HUES6 (cell line): Measurements from ENCODE around the gene PLS1.

Source experiments
- H3K27ac ChIP-seq: 2 replicates; pipeline ENCODE4 v1.7.0; 2013; ENCODE audit warnings: low read depth, mild to moderate bottlenecking, low read length, inconsistent platforms
- H3K27me3 ChIP-seq: 2 replicates; pipeline ENCODE4 v1.6.1; 2013; ENCODE audit warnings: low read length; ENCODE audit not compliant: control insufficient read depth, insufficient read depth
- H3K36me3 ChIP-seq: 2 replicates; pipeline ENCODE4 v1.6.1; 2013; ENCODE audit warnings: low read length; ENCODE audit not compliant: control insufficient read depth, insufficient read depth
- H3K4me1 ChIP-seq: 2 replicates; pipeline ENCODE4 v1.6.1; 2013; ENCODE audit warnings: low read length; ENCODE audit not compliant: control insufficient read depth, insufficient read depth
- H3K4me3 ChIP-seq: 2 replicates; pipeline ENCODE4 v1.5.1; 2013; ENCODE audit warnings: low read depth, low read length
- H3K9ac ChIP-seq: one replicate; pipeline ENCODE4 v1.6.1; 2013; ENCODE audit warnings: mild to moderate bottlenecking, low read length
- H3K9me3 ChIP-seq: 2 replicates; pipeline ENCODE4 v1.6.1; 2013; ENCODE audit warnings: low read depth, low read length; ENCODE audit not compliant: control insufficient read depth, insufficient read depth

Gene PLS1

GRCh38 chr3:142638291-142638690 is 42.1 kb downstream of the PLS1 start:
- Histone ChIP-seq H3K27me3 (no peaks in the 10 kb centered on the region), H3K36me3 (no peaks in the 10 kb centered on the region), H3K27ac (no peak overlapping the region), H3K4me1 (peaks cover 10% of the 10 kb centered on the region; the same call in 1 of the 2 replicates), H3K9me3 (no peaks in the 10 kb centered on the region), H3K9ac (no peak overlapping the region), H3K4me3 (no peak overlapping the region)

- no peaks in the 10 kb centered on the region for H3K9me3 ChIP-seq
- no peaks in the 10 kb centered on the region for H3K27me3 ChIP-seq
- H3K9ac ChIP-seq, result no peak overlapping the region
- no peak overlapping the region for H3K27ac ChIP-seq
- H3K4me3 ChIP-seq, result no peak overlapping the region
- H3K4me1 ChIP-seq, result peaks cover 16% of the 10 kb centered on the region
- H3K36me3 ChIP-seq, result no peaks in the 10 kb centered on the region
Observed at GRCh38 chr3:142641504-142641903, 45.3 kb downstream of the PLS1 start.

- no peaks in the 10 kb centered on the region for H3K9me3 ChIP-seq
- no peaks in the 10 kb centered on the region for H3K36me3 ChIP-seq
- peaks cover 16% of the 10 kb centered on the region for H3K4me1 ChIP-seq
- no peak overlapping the region for H3K4me3 ChIP-seq
- H3K27me3 ChIP-seq, result no peaks in the 10 kb centered on the region
- 0 out of 2 replicates have a peak overlapping the region, but pooled peaks have one; percentile 15 for H3K27ac ChIP-seq
- H3K9ac ChIP-seq, result no peak overlapping the region
Observed at GRCh38 chr3:142642956-142643355, 46.8 kb downstream of the PLS1 start.

- Histone ChIP-seq H3K4me3 (no peak overlapping the region), H3K9me3 (no peaks in the 10 kb centered on the region), H3K27me3 (no peaks in the 10 kb centered on the region), H3K36me3 (no peaks in the 10 kb centered on the region), H3K9ac (no peak overlapping the region), H3K27ac (no peak overlapping the region), H3K4me1 (peaks cover 16% of the 10 kb centered on the region)
Observed at GRCh38 chr3:142644502-142644901, 48.3 kb downstream of the PLS1 start.

GRCh38 chr3:142645236-142645793 is 49.1 kb downstream of the PLS1 start:
- Histone ChIP-seq H3K9me3 (no peaks in the 10 kb centered on the region), H3K36me3 (no peaks in the 10 kb centered on the region), H3K4me1 (peaks cover 16% of the 10 kb centered on the region), H3K4me3 (no peak overlapping the region), H3K27ac (no peak overlapping the region), H3K27me3 (no peaks in the 10 kb centered on the region), H3K9ac (no peak overlapping the region)

GRCh38 chr3:142646020-142646785 is 50.0 kb downstream of the PLS1 start:
- no peak overlapping the region for H3K9ac ChIP-seq
- H3K36me3 ChIP-seq, result no peaks in the 10 kb centered on the region
- no peak overlapping the region for H3K27ac ChIP-seq
- no peaks in the 10 kb centered on the region for H3K27me3 ChIP-seq
- no peak overlapping the region for H3K4me3 ChIP-seq
- no peaks in the 10 kb centered on the region for H3K9me3 ChIP-seq
- H3K4me1 ChIP-seq, result peaks cover 16% of the 10 kb centered on the region

GRCh38 chr3:142647856-142648255 is 51.7 kb downstream of the PLS1 start:
- no peaks in the 10 kb centered on the region for H3K27me3 ChIP-seq
- H3K27ac ChIP-seq, result no peak overlapping the region
- H3K36me3 ChIP-seq, result no peaks in the 10 kb centered on the region
- H3K9me3 ChIP-seq, result no peaks in the 10 kb centered on the region
- no peak overlapping the region for H3K4me3 ChIP-seq
- H3K9ac ChIP-seq, result no peak overlapping the region
- peaks cover 16% of the 10 kb centered on the region for H3K4me1 ChIP-seq

GRCh38 chr3:142648950-142649349 is 52.8 kb downstream of the PLS1 start:
- H3K9me3 ChIP-seq, result no peaks in the 10 kb centered on the region
- H3K4me1 ChIP-seq, result peaks cover 13% of the 10 kb centered on the region
- H3K27ac ChIP-seq, result no peak overlapping the region
- H3K9ac ChIP-seq, result no peak overlapping the region
- no peak overlapping the region for H3K4me3 ChIP-seq
- H3K27me3 ChIP-seq, result no peaks in the 10 kb centered on the region
- no peaks in the 10 kb centered on the region for H3K36me3 ChIP-seq

- no peak overlapping the region for H3K4me3 ChIP-seq
- no peak overlapping the region for H3K9ac ChIP-seq
- no peaks in the 10 kb centered on the region for H3K27me3 ChIP-seq
- peaks cover 12% of the 10 kb centered on the region for H3K4me1 ChIP-seq
- no peaks in the 10 kb centered on the region for H3K36me3 ChIP-seq
- no peak overlapping the region for H3K27ac ChIP-seq
- H3K9me3 ChIP-seq, result no peaks in the 10 kb centered on the region
Observed at GRCh38 chr3:142650001-142650693, 54.0 kb downstream of the PLS1 start.

GRCh38 chr3:142651711-142652110 is 55.5 kb downstream of the PLS1 start:
- Histone ChIP-seq H3K9ac (no peak overlapping the region), H3K4me3 (no peak overlapping the region), H3K36me3 (no peaks in the 10 kb centered on the region), H3K27ac (no peak overlapping the region), H3K9me3 (no peaks in the 10 kb centered on the region), H3K4me1 (peaks cover 8% of the 10 kb centered on the region), H3K27me3 (no peaks in the 10 kb centered on the region)

GRCh38 chr3:142652826-142653292 is 56.7 kb downstream of the PLS1 start:
- no peak overlapping the region for H3K9ac ChIP-seq
- peaks cover 8% of the 10 kb centered on the region for H3K4me1 ChIP-seq
- no peak overlapping the region for H3K4me3 ChIP-seq
- H3K36me3 ChIP-seq, result no peaks in the 10 kb centered on the region
- H3K27me3 ChIP-seq, result no peaks in the 10 kb centered on the region
- no peak overlapping the region for H3K27ac ChIP-seq
- H3K9me3 ChIP-seq, result no peaks in the 10 kb centered on the region
